WTC11 (cell line): ENCODE measurements around the gene UBXN2A. TPM values are rescaled to one million over a fixed set of nuclear protein-coding genes. Genes with fewer than 3 reads are reported as not detected.

Experiments
- ATAC-seq: fragments of 200-7000 bp; cut with Tn5 transposase; 2 replicates; pipeline ENCODE4 v1.10.0; 2021; ENCODE audit warnings: mild to moderate bottlenecking, moderate library complexity
- CTCF ChIA-PET: fragments of 300-600 bp; sonication (Branson Sonifier 250); formaldehyde crosslinking; loops from one replicate; lab custom pipeline; 2021; ENCODE audit warnings: antibody characterized with exemption; lab: Charles Lee
- POLR2A ChIA-PET: fragments of 350-600 bp; sonication (Branson Sonifier 250); formaldehyde crosslinking; loops from one replicate; lab custom pipeline; 2021; ENCODE audit warnings: antibody characterized with exemption; lab: Charles Lee
- DNase-seq: peaks from one replicate; pipeline ENCODE4 v3.0.0; 2021; ENCODE audit warnings: low spot score
- H3K27ac Mint-ChIP-seq: 2 replicates; pipeline ENCODE4 v1.8.0; 2021; ENCODE audit warnings: mixed read lengths
- H3K27me3 Mint-ChIP-seq: 2 replicates; pipeline ENCODE4 v1.8.0; 2021; ENCODE audit warnings: low read depth, mild to moderate bottlenecking, moderate library complexity, mixed read lengths
- H3K36me3 Mint-ChIP-seq: 2 replicates; pipeline ENCODE4 v1.8.0; 2021; ENCODE audit warnings: mixed read lengths
- H3K4me1 Mint-ChIP-seq: 2 replicates; pipeline ENCODE4 v1.8.0; 2022; ENCODE audit warnings: mixed read lengths
- H3K4me3 Mint-ChIP-seq: 2 replicates; pipeline ENCODE4 v1.8.0; 2021; ENCODE audit warnings: mild to moderate bottlenecking, moderate library complexity, mixed read lengths
- H3K9me3 Mint-ChIP-seq: 2 replicates; pipeline ENCODE4 v1.8.0; 2021; ENCODE audit warnings: mixed read lengths
- CREB1 ChIP-seq: sonication (generic); formaldehyde crosslinking; IDR thresholded peaks from 2 replicates; pipeline ENCODE4 v1.8.0; 2023; ENCODE audit warnings: mild to moderate bottlenecking, missing genetic modification reagents
- CREM ChIP-seq: sonication (generic); formaldehyde crosslinking; IDR thresholded peaks from 2 replicates; pipeline ENCODE4 v1.8.1; 2022; ENCODE audit warnings: mild to moderate bottlenecking, missing genetic modification reagents, moderate library complexity
- CTCF ChIP-seq: fragments of 200-600 bp; IDR thresholded peaks from 2 replicates; pipeline ENCODE4 v1.8.0; 2022; ENCODE audit warnings: antibody characterized with exemption
- E2F1 ChIP-seq: sonication (generic); formaldehyde crosslinking; IDR thresholded peaks from 2 replicates; pipeline ENCODE4 v1.8.0; 2022; ENCODE audit warnings: mild to moderate bottlenecking, missing genetic modification reagents
- ESRRA ChIP-seq: sonication (generic); formaldehyde crosslinking; IDR thresholded peaks from 2 replicates; pipeline ENCODE4 v1.8.1; 2022; ENCODE audit warnings: mild to moderate bottlenecking, missing genetic modification reagents, borderline replicate concordance
- ETV6 ChIP-seq: sonication (generic); formaldehyde crosslinking; IDR thresholded peaks from 2 replicates; pipeline ENCODE4 v1.8.1; 2022; ENCODE audit warnings: mild to moderate bottlenecking, missing genetic modification reagents
- FOXK1 ChIP-seq: sonication (generic); formaldehyde crosslinking; IDR thresholded peaks from 2 replicates; pipeline ENCODE4 v1.8.0; 2022; ENCODE audit warnings: mild to moderate bottlenecking, moderate library complexity, missing genetic modification reagents
- FOXP1 ChIP-seq: sonication (generic); formaldehyde crosslinking; IDR thresholded peaks from 2 replicates; pipeline ENCODE4 v1.8.0; 2022; ENCODE audit warnings: missing genetic modification reagents, mild to moderate bottlenecking, moderate library complexity, borderline replicate concordance
- JAZF1 ChIP-seq: fragments of 250-450 bp; sonication (Bioruptor Pico); IDR thresholded peaks from 2 replicates; pipeline ENCODE4 v1.9.0; 2021; ENCODE audit warnings: moderate library complexity, mild to moderate bottlenecking, inconsistent platforms
- JUN ChIP-seq: sonication (generic); formaldehyde crosslinking; IDR thresholded peaks from 2 replicates; pipeline ENCODE4 v1.8.0; 2023; ENCODE audit warnings: mild to moderate bottlenecking, missing genetic modification reagents
- NR1H2 ChIP-seq: sonication (generic); formaldehyde crosslinking; IDR thresholded peaks from 2 replicates; pipeline ENCODE4 v1.9.0; 2021; ENCODE audit warnings: mild to moderate bottlenecking, moderate library complexity, missing genetic modification reagents
- PRRX2 ChIP-seq: fragments of 250-450 bp; sonication (Bioruptor Pico); IDR thresholded peaks from 2 replicates; pipeline ENCODE4 v1.8.0; 2021; ENCODE audit warnings: mild to moderate bottlenecking
- SMAD3 ChIP-seq: sonication (generic); formaldehyde crosslinking; IDR thresholded peaks from 2 replicates; pipeline ENCODE4 v1.8.0; 2022; ENCODE audit warnings: missing genetic modification reagents, mild to moderate bottlenecking, borderline replicate concordance
- USF1 ChIP-seq: sonication (generic); formaldehyde crosslinking; IDR thresholded peaks from 2 replicates; pipeline ENCODE4 v1.8.0; 2022; ENCODE audit warnings: mild to moderate bottlenecking, missing genetic modification reagents
- ZNF138 ChIP-seq: sonication (generic); formaldehyde crosslinking; conservative IDR thresholded peaks from 2 replicates; pipeline ENCODE4 v1.8.1; 2022; ENCODE audit warnings: mild to moderate bottlenecking, moderate library complexity, missing genetic modification reagents
- ZNF396 ChIP-seq: fragments of 250-450 bp; sonication (Bioruptor Pico); IDR thresholded peaks from 2 replicates; pipeline ENCODE4 v1.8.0; 2021; ENCODE audit warnings: mild to moderate bottlenecking, moderate library complexity, borderline replicate concordance
- ZNF671 ChIP-seq: fragments of 250-450 bp; sonication (Bioruptor Pico); IDR thresholded peaks from 2 replicates; pipeline ENCODE4 v1.8.0; 2021; ENCODE audit warnings: mild to moderate bottlenecking
- total RNA-seq: library from RNA; stranded (reverse); gene quantifications from 3 replicates; pipeline ENCODE4 v1.2.3, GENCODE V29; 2021
- TF ChIP-seq, protein P1 (sequence below): sonication (generic); formaldehyde crosslinking; IDR thresholded peaks from 2 replicates; pipeline ENCODE4 v1.8.1; 2023; ENCODE audit warnings: mild to moderate bottlenecking, moderate library complexity, missing genetic modification reagents
- TF ChIP-seq, protein P2 (sequence below): fragments of 250-450 bp; sonication (Bioruptor Pico); IDR thresholded peaks from 2 replicates; pipeline ENCODE4 v1.8.0; 2021; ENCODE audit warnings: mild to moderate bottlenecking
- TF ChIP-seq, protein P3 (sequence below): sonication (generic); formaldehyde crosslinking; IDR thresholded peaks from 2 replicates; pipeline ENCODE4 v1.8.0; 2023; ENCODE audit warnings: missing genetic modification reagents
- TF ChIP-seq, protein P4 (sequence below): sonication (generic); formaldehyde crosslinking; IDR thresholded peaks from 2 replicates; pipeline ENCODE4 v1.8.1; 2022; ENCODE audit warnings: low read depth, mild to moderate bottlenecking, moderate library complexity, missing genetic modification reagents, borderline replicate concordance

UBXN2A gene
- total RNA-seq, 1 experiment from 2014 or later: 16.8 TPM

GRCh38 chr2:23926750-23927571 lies 13.3 kb upstream of the UBXN2A start, which contains the start of gene ATAD2B (continued):
- TF ChIP-seq, protein P1, sequence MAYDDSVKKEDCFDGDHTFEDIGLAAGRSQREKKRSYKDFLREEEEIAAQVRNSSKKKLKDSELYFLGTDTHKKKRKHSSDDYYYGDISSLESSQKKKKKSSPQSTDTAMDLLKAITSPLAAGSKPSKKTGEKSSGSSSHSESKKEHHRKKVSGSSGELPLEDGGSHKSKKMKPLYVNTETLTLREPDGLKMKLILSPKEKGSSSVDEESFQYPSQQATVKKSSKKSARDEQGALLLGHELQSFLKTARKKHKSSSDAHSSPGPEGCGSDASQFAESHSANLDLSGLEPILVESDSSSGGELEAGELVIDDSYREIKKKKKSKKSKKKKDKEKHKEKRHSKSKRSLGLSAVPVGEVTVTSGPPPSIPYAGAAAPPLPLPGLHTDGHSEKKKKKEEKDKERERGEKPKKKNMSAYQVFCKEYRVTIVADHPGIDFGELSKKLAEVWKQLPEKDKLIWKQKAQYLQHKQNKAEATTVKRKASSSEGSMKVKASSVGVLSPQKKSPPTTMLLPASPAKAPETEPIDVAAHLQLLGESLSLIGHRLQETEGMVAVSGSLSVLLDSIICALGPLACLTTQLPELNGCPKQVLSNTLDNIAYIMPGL (CRISPR knock-in tag): peak; percentile 98
- TF ChIP-seq FOXK1 (CRISPR knock-in tag) (peak; percentile 60; the same call in 1 of the 2 replicates), JAZF1 (CRISPR knock-in tag) (no peak), ZNF138 (CRISPR knock-in tag) (peak; percentile 79; the same call in 1 of the 2 replicates), NR1H2 (CRISPR knock-in tag) (no peak), CREB1 (0 out of 2 replicates have a peak, but pooled peaks have one; percentile 43), ESRRA (CRISPR knock-in tag) (no peak), ZNF396 (CRISPR knock-in tag) (no peak), PRRX2 (CRISPR knock-in tag) (no peak), USF1 (no peak), ZNF671 (CRISPR knock-in tag) (no peak), FOXP1 (peak; percentile 69; the same call in 1 of the 2 replicates), E2F1 (CRISPR knock-in tag) (0 out of 2 replicates have a peak, but pooled peaks have one; percentile 63), SMAD3 (CRISPR knock-in tag) (no peak), JUN (peak; percentile 39; the same call in 1 of the 2 replicates), CTCF (peak; percentile 52; the same call in 1 of the 2 replicates)
- TF ChIP-seq, protein P2, sequence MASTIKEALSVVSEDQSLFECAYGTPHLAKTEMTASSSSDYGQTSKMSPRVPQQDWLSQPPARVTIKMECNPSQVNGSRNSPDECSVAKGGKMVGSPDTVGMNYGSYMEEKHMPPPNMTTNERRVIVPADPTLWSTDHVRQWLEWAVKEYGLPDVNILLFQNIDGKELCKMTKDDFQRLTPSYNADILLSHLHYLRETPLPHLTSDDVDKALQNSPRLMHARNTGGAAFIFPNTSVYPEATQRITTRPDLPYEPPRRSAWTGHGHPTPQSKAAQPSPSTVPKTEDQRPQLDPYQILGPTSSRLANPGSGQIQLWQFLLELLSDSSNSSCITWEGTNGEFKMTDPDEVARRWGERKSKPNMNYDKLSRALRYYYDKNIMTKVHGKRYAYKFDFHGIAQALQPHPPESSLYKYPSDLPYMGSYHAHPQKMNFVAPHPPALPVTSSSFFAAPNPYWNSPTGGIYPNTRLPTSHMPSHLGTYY (CRISPR knock-in tag): no peak

DNA sequence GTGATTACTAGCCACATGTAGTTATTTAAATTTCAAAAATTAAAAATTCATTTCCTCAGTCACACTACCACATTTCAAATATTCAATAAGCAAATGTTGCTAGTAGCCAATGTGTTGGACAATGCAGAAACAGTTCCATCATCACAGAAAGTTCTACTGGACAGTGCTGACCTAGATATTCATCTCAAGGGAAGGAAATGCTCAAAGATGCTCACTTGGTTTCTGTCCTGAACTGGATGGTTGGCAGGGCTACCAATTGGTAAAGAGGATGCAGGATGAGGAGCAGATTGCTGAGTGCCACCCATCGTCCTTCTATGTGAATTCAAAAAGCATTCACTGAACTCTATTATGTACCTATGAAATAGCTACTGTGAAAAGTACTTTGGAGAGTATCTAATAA lies 6.0 kb upstream of the UBXN2A start:
- Mint-ChIP-seq H3K27ac (peak overlapping the region; percentile 79), H3K9me3 (no peaks in the 10 kb centered on the region), H3K27me3 (no peaks in the 10 kb centered on the region; the same call in 1 of the 2 replicates), H3K4me3 (no peak overlapping the region), H3K36me3 (peaks cover 9% of the 10 kb centered on the region), H3K4me1 (peaks cover 7% of the 10 kb centered on the region)
- ChIA-PET POLR2A (no interaction called here), CTCF (no interaction called here)
- TF ChIP-seq CREM (CRISPR knock-in tag) (no peak), ETV6 (CRISPR knock-in tag) (no peak)
- TF ChIP-seq, protein P3, sequence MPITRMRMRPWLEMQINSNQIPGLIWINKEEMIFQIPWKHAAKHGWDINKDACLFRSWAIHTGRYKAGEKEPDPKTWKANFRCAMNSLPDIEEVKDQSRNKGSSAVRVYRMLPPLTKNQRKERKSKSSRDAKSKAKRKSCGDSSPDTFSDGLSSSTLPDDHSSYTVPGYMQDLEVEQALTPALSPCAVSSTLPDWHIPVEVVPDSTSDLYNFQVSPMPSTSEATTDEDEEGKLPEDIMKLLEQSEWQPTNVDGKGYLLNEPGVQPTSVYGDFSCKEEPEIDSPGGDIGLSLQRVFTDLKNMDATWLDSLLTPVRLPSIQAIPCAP: no peak
- TF ChIP-seq, protein P4, sequence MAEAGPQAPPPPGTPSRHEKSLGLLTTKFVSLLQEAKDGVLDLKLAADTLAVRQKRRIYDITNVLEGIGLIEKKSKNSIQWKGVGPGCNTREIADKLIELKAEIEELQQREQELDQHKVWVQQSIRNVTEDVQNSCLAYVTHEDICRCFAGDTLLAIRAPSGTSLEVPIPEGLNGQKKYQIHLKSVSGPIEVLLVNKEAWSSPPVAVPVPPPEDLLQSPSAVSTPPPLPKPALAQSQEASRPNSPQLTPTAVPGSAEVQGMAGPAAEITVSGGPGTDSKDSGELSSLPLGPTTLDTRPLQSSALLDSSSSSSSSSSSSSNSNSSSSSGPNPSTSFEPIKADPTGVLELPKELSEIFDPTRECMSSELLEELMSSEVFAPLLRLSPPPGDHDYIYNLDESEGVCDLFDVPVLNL (CRISPR knock-in tag): no peak
- no peak for ATAC-seq
- DNase-seq: no peak
